ENCODE data around the gene SNTN.

DNA sequence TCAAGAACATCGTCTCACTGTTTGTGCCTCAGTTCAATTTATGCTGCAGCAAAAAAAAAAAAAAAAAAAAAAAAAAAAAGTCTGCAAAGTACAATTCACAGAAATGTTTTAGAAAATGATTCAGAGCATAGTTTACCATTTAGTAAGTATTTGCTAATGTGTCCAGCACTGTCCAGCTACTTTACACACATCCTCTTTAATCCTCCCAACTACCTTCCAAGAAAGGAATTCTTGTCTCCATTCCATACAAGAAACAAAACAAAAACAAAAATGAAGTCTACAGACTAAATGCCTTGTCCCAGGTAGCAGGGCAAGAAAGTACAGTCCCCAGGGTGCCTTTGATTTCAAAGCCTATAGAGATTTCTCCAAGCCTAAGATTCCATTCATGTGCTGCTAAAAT lies 38.9 kb upstream of the SNTN start:
- TF ChIP-seq, protein P1, sequence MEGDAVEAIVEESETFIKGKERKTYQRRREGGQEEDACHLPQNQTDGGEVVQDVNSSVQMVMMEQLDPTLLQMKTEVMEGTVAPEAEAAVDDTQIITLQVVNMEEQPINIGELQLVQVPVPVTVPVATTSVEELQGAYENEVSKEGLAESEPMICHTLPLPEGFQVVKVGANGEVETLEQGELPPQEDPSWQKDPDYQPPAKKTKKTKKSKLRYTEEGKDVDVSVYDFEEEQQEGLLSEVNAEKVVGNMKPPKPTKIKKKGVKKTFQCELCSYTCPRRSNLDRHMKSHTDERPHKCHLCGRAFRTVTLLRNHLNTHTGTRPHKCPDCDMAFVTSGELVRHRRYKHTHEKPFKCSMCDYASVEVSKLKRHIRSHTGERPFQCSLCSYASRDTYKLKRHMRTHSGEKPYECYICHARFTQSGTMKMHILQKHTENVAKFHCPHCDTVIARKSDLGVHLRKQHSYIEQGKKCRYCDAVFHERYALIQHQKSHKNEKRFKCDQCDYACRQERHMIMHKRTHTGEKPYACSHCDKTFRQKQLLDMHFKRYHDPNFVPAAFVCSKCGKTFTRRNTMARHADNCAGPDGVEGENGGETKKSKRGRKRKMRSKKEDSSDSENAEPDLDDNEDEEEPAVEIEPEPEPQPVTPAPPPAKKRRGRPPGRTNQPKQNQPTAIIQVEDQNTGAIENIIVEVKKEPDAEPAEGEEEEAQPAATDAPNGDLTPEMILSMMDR (IDR thresholded peaks at IDR 0.05; ENCODE audit: insufficient read depth, low read length, poor library complexity, severe bottlenecking), result no peak
- TF ChIP-seq EZH2phosphoT487 (conservative IDR thresholded peaks at IDR 0.05; ENCODE audit: low read length), result no peak
